ENCODE data around the gene LRP5.

DNA sequence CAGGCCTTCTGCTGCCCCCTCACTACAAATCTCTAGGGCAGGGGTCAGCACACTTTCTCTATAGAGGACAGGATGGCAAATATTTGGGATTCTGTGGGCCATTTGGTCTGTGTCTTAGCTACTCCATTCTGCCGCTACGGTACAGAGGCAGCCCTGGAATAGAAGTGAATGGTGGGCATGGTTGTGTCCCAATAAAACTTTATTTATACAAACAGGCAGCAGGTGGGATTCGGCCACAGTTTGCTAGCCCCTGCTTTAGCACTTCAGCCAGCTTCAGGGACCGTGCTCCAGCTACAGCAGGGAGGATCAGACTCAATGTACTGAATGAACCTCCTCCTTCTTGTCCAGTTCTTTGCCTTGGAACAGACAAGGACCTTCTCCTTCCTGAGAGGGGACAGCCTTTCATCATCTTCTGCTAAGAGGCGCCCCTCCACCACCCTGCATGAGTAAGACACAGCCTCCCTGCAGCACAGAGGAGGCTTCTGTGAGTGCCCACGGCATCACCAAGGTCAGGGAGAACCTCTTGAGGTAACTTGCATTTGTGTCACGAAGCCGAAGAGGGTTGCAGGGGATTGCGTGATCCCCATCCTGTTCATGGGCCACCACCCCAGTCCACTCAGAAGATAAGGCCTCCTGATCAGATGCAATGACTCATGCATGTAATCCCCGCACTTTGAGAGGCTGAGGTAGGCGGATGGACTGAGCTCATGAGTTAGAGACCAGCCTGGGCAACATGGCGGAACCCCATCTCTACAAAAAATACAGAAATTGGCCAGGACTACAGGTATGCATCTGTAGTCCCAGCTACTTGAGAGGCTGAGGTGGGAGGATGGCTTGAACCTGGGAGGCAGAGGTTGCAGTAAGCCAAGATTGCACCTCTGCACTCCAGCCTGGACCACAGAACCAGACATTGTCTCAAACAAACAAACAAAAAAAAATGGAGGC lies 45.2 kb upstream of the LRP5 start:
- TF ChIP-seq EP300 (IDR thresholded peaks at IDR 0.05) (no peak), POLR2A (IDR thresholded peaks at IDR 0.05) (no peak)
- TF ChIP-seq, protein P1, sequence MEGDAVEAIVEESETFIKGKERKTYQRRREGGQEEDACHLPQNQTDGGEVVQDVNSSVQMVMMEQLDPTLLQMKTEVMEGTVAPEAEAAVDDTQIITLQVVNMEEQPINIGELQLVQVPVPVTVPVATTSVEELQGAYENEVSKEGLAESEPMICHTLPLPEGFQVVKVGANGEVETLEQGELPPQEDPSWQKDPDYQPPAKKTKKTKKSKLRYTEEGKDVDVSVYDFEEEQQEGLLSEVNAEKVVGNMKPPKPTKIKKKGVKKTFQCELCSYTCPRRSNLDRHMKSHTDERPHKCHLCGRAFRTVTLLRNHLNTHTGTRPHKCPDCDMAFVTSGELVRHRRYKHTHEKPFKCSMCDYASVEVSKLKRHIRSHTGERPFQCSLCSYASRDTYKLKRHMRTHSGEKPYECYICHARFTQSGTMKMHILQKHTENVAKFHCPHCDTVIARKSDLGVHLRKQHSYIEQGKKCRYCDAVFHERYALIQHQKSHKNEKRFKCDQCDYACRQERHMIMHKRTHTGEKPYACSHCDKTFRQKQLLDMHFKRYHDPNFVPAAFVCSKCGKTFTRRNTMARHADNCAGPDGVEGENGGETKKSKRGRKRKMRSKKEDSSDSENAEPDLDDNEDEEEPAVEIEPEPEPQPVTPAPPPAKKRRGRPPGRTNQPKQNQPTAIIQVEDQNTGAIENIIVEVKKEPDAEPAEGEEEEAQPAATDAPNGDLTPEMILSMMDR (IDR thresholded peaks at IDR 0.05) = no peak

Measured in ovary (tissue), 3 donors.